Testis (tissue), 2 donors: ENCODE measurements around the gene RPS15.

Experiments
- CTCF ChIP-seq, 3 experiments: fragments of 450-650 bp in 2 of 3; fragments of 200-600 bp in 1 of 3; sonication (generic) in 1 of 3; IDR thresholded peaks; one replicate each; pipeline ENCODE4 v1.5.1; 2016 to 2019; ENCODE audit warnings: antibody characterized with exemption in 3 of 3, mild to moderate bottlenecking in 2 of 3, moderate library complexity in 1 of 3
- POLR2A ChIP-seq: fragments of 450-650 bp; IDR thresholded peaks from one replicate; pipeline ENCODE4 v1.6.1; 2017; ENCODE audit warnings: antibody characterized with exemption, mild to moderate bottlenecking, moderate library complexity

GRCh38 chr19:1478934-1479707 lies 40.9 kb downstream of the RPS15 start, which contains the start of gene C19orf25:
- no peak for TF ChIP-seq POLR2A
- TF ChIP-seq CTCF (IDR thresholded peaks at IDR 0.05): no peak
